OCI-LY1 (cell line): ENCODE data around the gene ICA1.

Source experiments
- EZH2 ChIP-seq: fragments of 200-600 bp; sonication (generic), shearing (Covaris generic); IDR thresholded peaks from 2 replicates; pipeline ENCODE4 v1.8.0; 2017; ENCODE audit warnings: borderline replicate concordance, mixed run types, mild to moderate bottlenecking, antibody characterized with exemption, low read length, moderate library complexity, mixed read lengths
- TF ChIP-seq, protein P1 (sequence below): fragments of 200-600 bp; sonication (generic), shearing (Covaris generic); IDR thresholded peaks from 2 replicates; pipeline ENCODE4 v1.5.1; 2017; ENCODE audit warnings: mild to moderate bottlenecking, antibody characterized with exemption, low read length, moderate library complexity, mixed read lengths

DNA sequence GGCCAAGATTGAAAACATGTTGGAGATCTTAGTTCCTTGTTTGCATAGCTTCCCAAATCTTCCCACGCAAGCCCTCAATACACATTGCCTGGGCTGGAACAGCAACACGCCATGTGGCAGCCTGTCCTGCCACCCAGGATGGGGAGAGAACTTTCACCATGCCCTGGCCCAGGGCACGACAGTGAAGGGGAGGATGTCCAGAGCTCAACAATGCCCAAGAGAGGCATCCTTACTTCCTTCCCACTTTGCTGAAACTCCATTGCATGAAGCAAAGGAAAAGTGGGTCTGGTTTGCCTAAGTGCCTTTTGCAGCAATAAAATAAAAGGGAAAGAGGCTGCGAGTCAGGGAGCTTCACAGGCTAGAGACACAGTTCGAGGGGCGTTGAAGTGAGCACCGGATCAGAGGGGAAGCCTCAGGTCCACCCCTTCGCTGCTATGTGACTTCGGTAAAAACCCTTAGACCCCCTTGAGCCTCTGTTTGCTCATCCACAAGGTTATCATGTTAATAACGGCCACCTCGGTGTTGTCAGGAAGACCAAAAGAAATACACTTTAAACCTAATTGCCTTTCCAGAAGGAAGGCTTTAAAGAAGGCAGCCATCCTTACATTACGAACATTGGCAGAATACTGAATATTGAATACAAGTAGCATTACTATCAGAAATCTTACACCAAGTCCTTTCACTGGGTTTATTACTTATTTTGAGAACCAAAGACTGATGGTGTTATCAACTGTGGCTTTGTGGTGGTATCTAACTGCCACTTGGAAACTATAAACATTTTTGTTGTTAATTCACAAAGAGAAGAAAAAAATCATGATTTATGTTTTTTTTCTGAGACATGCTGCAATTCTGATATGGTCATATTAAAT is 133.3 kb downstream of the ICA1 start:
- TF ChIP-seq, protein P1, sequence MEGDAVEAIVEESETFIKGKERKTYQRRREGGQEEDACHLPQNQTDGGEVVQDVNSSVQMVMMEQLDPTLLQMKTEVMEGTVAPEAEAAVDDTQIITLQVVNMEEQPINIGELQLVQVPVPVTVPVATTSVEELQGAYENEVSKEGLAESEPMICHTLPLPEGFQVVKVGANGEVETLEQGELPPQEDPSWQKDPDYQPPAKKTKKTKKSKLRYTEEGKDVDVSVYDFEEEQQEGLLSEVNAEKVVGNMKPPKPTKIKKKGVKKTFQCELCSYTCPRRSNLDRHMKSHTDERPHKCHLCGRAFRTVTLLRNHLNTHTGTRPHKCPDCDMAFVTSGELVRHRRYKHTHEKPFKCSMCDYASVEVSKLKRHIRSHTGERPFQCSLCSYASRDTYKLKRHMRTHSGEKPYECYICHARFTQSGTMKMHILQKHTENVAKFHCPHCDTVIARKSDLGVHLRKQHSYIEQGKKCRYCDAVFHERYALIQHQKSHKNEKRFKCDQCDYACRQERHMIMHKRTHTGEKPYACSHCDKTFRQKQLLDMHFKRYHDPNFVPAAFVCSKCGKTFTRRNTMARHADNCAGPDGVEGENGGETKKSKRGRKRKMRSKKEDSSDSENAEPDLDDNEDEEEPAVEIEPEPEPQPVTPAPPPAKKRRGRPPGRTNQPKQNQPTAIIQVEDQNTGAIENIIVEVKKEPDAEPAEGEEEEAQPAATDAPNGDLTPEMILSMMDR, result no peak
- TF ChIP-seq EZH2, result no peak
